HUES6 (cell line): ENCODE data around the gene TNFSF9.
"Not testable (repeated sequence)": the region's sequence is repeated elsewhere in the genome, so short reads cannot be mapped to it uniquely, and the experiment has no call there.

Source experiments
- H3K27ac ChIP-seq: 2 replicates; pipeline ENCODE4 v1.7.0; 2013; ENCODE audit warnings: low read depth, mild to moderate bottlenecking, low read length, inconsistent platforms
- H3K27me3 ChIP-seq: 2 replicates; pipeline ENCODE4 v1.6.1; 2013; ENCODE audit warnings: low read length; ENCODE audit not compliant: control insufficient read depth, insufficient read depth
- H3K36me3 ChIP-seq: 2 replicates; pipeline ENCODE4 v1.6.1; 2013; ENCODE audit warnings: low read length; ENCODE audit not compliant: control insufficient read depth, insufficient read depth
- H3K4me1 ChIP-seq: 2 replicates; pipeline ENCODE4 v1.6.1; 2013; ENCODE audit warnings: low read length; ENCODE audit not compliant: control insufficient read depth, insufficient read depth
- H3K4me3 ChIP-seq: 2 replicates; pipeline ENCODE4 v1.5.1; 2013; ENCODE audit warnings: low read depth, low read length
- H3K9ac ChIP-seq: one replicate; pipeline ENCODE4 v1.6.1; 2013; ENCODE audit warnings: mild to moderate bottlenecking, low read length
- H3K9me3 ChIP-seq: 2 replicates; pipeline ENCODE4 v1.6.1; 2013; ENCODE audit warnings: low read depth, low read length; ENCODE audit not compliant: control insufficient read depth, insufficient read depth

TNFSF9 gene

DNA sequence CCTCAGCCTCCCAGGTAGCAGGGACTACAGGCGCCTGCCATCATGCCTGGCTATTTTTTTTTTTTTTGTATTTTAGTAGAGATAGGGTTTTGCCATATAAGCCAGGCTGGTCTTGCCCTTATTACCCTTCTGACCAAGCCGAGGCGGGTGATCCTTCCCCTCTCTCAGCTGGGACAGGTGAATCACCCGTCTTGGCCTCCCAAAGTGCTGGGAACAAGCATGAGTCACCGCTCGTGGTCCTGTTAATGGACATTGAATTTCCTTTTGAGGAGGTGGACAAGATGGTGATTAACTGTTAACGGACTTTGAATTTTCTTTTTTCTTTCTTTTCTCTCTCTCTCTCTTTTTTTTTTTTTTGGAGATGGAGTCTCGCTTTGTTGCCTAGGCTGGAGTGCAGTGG lies 49.5 kb downstream of the TNFSF9 start:
- no peak overlapping the region for H3K9ac ChIP-seq
- H3K27ac ChIP-seq, result no peak overlapping the region
- no peaks in the 10 kb centered on the region for H3K27me3 ChIP-seq
- no peaks in the 10 kb centered on the region for H3K36me3 ChIP-seq
- peaks cover 12% of the 10 kb centered on the region; the same call in 1 of the 2 replicates for H3K4me1 ChIP-seq
- H3K9me3 ChIP-seq, result peaks cover 22% of the 10 kb centered on the region
- H3K4me3 ChIP-seq, result no peak overlapping the region

DNA sequence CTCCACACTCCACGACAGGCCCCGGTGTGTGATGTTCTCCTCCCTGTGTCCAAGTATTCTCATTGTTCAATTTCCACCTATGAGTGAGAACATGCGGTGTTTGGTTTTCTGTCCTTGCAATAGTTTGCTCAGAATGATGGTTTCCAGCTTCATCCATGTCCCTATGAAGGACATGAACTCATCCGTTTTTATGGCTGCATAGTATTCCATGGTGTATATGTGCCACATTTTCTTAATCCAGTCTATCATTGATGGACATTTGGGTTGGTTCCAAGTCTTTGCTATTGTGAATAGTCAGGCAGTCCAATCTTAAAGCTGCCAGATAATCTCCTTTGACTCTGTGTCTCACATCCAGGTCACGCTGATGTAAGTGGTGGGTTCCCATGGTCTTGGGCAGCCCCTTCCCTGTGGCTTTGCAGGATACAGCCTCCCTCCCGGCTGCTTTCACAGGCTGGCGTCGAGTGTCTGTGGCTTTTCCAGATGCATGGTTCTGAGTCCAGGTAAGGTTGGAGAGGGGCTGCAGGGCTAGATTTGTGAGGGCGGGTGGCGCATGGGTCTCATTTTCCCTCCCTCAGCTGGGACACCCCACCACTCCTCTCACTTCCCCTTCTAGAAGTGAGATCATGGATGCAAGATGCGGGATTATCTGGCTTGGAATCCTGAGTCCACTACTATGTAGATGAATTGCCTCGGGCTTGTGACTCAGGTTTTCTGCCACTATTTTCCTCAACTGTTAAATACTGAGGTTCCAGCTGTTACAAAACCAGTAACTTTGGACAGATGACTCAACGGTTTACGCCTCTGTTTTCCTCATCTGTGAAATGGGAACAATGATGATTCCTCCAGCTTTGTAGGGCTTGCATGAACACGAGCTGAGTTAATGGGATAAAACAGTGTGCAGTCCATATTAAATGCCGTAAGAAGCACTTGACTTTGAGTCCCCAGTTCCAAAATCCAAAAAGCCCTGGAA lies 52.0 kb downstream of the TNFSF9 start:
- not testable (repeated sequence) for H3K9ac ChIP-seq, H3K36me3 ChIP-seq, H3K4me3 ChIP-seq, H3K4me1 ChIP-seq, H3K27ac ChIP-seq
- H3K27me3 ChIP-seq, result peaks cover 20% of the 10 kb centered on the region
- peaks cover 14% of the 10 kb centered on the region for H3K9me3 ChIP-seq
